ENCODE measurements around the gene CCNJL.
"Not testable (repeated sequence)": the region's sequence is repeated elsewhere in the genome, so short reads cannot be mapped to it uniquely, and the experiment has no call there.

Gene CCNJL, protein sequence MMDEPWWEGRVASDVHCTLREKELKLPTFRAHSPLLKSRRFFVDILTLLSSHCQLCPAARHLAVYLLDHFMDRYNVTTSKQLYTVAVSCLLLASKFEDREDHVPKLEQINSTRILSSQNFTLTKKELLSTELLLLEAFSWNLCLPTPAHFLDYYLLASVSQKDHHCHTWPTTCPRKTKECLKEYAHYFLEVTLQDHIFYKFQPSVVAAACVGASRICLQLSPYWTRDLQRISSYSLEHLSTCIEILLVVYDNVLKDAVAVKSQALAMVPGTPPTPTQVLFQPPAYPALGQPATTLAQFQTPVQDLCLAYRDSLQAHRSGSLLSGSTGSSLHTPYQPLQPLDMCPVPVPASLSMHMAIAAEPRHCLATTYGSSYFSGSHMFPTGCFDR

DNA sequence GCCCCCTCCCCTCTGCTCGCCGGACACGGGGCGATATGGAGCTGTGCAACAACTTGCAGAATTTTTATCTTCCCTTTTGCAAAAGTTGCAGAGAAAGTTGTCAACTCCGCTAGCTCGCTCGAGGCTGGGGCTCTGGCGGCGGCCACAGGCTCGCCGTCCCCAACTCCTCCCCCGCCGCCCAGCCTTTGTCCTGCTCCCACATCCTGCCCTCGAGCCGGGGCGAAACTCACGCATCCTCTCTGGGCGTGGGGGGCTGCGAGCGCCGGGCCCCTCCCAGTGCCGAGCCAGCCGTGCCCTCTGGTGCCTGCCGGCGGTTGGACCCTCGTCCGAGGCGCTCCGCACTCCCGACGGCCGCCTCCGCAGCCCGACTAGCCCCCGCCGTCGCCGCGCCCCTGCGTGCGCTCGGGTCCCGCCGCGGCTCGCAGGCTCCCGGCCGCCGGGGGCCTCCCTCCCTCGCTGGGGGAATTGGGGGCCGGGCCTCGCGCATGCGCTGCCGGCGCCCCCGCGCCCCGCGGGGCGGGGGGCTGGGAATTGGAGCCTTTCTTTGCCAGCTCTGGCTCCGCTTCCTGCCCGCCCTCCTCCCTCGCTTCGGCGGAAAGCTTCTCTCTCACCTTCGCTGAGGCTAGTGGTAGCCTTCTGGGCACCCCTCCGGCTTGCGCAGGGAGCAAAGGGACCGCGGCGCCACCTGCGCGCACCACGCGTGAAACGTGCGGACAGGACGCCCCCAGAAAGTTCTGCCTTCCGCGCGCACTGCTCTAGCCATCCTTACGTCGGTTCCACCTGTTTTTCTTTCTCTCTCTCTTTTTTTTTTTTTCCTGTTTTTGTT lies at the start of gene CCNJL:
TSS of gene CCNJL (minus strand) at position 431 of the 826 bp plus-strand sequence. CDS start 641 bp downstream, outside the sequence.
- no peak for FAIRE-seq

DNA sequence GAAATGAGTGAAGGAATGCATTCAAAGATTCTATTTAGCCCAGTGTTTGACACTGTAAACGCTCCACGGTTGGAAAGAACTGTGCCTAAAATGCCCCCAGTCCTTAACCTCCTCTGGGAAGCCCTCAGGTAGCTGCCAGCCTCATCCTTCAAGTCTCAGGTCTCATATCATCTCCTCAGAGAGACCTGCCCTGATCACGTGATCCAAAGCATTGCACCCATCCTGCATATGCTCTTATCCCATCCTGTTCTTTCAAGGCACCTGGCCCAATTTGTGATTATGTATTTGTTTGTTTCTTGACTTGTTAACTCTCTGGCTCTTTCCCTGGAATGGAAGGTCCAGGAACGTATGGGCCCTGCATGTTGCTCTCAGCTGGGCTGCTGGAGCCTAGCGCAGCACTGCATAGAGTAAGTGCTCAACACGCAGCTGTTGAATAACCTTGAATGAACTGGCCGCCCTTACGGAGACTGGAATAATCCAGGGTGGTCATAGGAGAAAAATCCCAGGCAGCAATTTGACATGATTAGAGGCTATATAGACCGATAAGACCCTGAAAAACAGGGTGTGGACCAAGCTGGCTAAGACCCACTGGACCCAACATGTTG lies 49.4 kb upstream of the CCNJL start:
- no peak for FAIRE-seq

DNA sequence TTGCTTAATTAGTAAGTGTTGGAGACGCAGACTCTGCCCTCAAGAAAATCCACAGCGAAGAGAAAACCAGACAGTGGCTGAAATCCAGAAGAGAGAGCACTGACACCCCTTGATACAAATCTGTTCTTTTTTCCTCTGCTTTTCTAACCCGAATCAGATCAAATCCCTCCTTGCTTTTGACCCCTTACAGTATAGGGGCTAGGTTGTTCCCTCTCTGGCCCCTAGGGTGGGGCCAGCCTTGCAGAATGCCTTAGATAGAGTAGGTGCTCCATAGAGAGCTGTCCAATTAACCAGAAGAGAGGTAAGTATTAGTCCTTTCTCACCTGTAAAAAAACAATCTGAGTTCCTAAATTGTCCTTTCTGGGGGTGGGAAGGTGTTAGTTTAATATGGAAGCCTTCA lies 47.9 kb upstream of the CCNJL start:
- FAIRE-seq, result no peak

DNA sequence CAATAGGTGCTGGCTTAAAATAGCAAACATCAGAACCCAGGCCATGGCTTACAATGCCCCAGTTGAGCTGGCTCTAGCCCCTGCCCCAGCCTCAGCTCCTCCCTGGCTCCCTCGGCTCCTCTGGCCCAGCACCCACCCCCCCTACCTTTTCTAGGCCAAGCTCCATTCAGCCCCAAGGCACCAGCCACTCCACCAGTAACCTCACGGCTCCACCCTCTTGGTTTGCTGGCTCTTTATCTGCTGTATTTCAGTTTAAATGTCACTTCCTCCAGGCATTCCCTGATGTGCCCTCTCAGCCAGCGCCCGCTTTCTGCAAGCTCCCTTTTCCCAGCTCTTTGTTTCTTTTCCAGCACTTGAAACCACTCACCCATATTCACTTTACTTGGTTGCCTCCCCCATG lies 47.5 kb upstream of the CCNJL start:
- no peak for FAIRE-seq

DNA sequence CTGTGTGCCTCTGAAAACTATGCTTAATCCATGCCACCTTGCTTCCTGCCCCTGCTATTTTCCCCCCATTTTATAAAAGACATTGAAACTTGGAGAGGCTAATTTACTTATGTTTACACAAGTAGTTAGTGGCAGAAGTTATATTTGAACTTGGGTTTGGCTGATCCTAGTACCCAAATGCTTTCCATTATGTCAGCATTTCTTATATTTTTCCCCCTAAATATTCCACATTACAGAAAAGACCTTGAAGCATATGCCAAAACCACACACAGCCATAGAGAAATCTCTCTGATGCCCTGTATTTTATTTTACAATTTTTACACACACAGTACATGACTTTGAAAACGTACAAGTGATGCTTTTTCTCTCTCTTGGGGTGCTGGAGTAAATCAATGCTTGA lies 46.9 kb upstream of the CCNJL start:
- FAIRE-seq, result no peak

DNA sequence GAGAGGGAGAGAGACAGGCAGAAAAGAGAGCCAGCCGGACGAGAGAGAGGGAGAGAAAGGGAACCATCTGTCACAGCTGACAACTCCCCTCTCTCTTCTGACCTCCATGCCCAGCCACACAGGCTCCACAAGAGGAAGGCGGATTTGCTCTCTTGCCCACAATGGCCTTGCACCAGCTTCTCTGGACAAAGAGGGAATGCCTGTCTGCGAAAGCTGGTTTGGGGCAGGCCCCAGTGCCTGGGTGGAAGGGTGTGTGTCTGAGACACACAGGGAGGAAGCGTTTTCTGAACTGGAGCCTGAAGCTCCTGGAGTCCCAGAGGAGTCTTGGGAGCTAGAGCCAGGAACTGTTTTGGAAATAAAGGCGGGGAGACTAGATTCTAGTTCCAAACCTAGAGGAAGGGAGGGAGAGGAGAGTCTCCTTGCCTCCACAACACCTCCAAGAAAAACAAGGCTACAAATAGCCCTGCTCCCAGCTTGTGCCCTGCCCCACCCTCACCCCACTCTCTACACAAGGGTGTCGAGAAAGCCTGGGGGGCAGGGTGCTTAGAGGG lies 45.6 kb upstream of the CCNJL start:
- FAIRE-seq, result no peak

DNA sequence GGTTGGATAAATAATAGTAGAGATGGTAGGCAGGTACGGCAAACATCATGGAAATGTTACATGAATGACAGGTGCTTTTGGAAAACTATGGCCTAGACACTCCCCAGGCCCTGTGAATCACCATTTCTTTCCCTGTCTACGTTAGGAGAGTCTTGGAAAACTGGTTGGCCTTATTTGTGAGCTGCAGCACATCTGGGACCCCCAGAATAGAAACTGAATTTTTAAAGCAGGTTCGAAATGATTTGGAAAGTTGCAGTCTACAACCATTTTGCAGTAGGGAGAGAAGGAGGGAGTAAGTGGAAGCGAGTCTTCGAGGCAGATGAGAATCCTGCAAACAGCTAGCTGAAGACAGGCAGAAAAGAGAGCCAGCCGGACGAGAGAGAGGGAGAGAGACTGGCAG lies 45.0 kb upstream of the CCNJL start:
- FAIRE-seq, result no peak

DNA sequence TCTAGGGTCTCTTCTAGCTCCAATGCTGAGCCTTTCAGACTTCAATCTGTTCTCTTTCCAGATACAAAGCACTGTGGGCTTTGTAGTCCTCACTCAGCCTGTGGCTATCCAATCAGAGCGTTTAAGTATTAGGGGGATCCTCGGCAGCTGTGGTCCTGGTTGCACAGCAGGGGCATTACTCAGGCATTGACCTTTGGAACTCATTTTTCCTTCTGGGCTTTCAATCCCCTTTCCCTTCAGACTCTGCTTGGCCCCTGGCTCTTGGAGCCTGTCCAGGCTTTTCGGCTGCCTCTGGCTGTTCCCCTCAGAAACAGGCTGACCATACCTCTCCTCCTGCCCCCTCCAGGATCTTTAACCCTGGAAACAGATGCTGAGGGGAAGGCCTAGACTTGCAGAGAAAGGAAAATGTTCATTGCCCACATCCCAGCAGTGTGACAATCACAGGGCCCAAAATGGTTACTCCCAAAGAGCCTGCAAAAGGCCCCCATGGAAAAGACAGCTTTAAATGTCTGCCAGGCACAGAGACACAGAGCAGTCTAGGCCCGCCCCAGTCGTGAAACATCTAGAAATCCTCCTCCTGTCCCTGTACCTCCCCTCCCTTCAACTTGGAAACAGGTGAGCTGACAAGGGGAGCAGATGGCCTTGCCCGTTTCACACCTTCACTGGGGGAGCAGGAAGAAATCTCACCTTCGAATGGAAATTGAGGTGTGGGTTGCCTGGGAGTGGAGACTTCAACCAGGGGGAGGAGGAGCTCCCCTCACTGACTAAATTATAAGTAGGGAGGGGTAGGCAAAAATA lies 44.4 kb upstream of the CCNJL start:
- no peak for FAIRE-seq

DNA sequence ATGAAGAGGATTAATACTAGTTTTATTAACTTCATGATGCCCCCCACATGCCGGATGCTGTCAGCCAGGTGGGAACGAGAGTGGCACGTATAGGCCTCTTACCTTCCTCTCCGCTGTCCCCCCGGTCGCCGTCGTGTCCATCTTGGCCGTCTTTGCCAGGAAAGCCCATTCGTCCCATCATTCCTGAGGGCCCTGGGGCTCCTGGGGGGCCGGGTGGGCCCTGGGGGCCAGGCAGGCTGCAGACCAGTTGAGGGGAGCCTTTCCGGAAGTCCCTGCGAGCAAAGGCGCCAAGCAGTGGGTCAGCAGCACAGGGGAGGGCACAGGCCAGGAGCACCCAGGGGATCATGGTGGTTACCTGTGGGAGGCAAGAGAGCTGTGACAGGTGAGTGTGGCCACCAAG lies 42.3 kb upstream of the CCNJL start:
- FAIRE-seq, result no peak

DNA sequence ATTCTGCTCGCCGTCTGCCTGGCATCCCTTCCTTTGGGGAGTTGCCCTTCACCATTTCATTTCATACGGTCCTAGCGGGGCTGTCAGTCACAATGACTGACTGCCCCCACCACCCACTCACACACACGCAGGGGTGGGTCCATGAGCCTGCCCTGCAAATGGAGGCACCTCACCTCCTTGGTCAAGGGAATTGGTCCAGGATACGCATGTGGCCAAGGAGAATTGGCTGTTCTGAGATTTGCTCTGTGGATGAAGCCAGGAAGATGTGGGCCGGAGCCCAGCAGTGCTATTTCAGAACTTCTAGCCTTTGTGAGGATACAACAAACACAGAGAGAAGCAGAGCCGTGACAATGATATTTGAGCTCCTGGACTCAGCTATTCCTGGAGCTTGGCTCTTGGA lies 41.0 kb upstream of the CCNJL start:
- FAIRE-seq, result no peak

DNA sequence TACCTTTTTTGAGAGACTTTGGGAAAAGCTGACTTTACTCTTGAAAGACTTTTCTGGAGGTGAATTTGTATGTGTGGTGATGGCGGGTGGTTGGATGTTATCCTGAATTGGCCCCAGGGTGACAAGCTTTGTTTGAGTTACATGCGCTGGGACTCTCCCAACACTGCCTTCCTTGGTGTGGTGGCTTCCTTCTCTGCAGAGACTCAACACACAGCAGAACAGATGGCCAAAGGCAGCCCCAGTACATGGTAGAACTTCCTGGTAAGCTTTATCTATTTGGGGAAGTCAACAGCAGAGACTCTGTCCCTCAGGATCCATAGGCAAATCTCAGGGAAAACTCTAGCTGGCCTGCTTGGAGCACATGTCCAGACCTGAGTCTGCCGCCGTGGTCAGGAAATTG lies 39.9 kb upstream of the CCNJL start:
- FAIRE-seq, result no peak

DNA sequence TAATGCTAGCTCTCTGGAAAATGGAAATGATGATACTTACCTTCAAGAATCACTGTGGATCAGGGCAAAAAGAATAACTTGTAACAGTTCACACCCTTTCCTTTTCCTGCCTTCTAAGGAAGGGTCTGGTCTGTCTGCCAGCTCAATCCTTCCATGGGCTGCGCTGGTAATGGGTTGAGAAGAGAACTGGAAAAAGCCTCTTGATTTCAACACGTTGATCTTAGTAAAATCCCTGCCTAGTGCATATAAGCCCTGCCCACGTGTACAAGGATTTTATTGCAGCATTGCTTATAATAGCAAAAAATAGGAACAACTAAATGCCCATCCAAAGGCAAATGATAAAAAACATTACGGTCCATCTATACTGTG lies 37.6 kb upstream of the CCNJL start:
- no peak for FAIRE-seq

DNA sequence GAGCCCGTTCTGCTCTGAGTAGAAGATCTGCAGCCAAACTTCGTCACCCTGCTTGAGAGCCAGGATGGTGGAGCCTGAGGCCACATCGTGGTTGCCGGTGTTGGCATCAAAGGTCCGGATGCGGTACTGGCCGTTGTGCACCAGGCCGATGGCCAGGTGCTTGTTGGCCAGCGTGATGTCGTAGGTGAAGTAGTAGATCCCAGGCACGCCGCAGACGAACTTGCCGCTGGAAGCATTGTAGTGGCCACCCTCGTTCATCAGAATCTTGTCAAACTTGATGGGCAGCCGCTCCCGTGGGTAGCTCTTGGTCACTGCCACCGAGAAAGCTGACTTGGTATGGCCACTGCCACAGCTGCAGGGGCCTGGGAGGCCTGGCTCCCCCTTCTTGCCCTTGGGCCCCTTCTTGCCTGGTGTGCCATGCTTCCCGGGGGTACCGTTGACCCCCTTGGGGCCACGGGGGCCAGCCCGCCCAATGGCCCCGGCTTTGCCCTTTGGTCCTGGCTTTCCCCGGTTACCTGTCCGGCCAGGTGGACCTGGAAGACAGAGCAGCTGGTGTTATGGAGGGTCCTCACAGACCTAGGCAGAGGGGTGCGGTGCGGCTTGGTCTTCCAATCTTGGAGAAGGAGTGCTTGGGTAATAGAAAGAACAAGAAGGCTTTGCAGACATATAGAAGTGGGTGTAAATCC lies 37.0 kb upstream of the CCNJL start:
- no peak for FAIRE-seq

DNA sequence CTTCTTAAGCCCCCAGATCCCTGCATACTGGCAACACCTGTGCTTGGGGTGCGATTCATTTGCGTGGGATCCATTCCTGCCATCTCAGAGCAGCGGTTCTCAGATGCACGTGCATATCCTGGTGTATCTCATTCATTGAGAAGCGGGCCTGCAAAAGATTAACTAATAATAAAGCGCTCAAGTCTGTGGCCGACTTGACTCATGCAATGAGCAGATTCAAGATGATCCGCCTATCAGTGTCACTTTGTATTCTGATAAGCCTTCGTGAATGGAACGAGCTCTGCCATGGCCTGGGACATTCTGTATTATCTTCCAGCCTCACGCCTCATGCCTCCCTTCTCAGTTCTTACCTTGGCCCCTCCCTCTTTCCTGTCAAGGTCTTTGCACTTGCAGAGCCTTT lies 35.7 kb upstream of the CCNJL start:
- FAIRE-seq, result no peak

DNA sequence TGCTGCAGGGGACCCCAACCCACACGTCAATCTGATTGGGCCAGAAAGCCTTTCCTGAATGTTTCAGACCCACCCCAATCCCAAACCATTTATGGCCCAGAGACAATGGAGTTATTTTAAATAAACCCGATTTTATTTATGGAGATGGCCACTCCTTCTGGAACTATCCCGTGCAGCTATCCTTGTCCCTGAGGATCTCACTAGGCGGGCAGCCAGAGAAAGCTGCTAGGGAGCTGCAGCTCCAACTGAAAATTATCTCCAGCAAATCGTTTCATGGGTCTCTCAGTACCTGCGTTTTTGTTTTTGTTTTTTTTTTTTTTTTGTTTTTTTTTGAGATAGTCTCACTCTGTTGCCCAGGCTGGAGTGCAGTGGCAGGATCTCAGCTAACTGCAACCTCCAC lies 35.1 kb upstream of the CCNJL start:
- no peak for FAIRE-seq

DNA sequence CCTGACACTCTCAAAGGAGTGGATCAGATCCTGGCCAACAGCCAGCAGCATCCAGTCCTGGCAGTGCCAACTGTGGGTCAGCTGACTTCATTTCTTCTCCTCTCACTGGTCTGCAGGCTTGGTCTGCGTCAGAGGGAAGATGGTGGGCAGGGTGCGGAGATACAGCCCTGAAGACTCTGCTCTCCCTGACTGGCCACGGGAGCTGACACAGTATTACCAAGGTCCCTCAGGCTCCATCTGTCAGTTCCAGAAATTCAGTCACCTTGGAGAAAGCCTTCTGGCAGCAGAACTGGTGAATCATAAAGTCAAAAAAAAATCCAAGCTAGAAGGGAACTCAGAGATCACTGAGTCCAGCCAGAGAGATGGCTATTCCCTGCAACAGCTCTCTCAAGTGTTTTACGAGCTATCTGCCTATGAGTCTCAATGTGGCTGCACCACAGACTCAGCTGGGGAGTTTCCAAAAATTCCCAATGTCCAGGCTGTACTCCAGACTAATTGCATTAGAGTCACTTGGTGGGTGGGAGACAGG lies 30.1 kb upstream of the CCNJL start:
- FAIRE-seq, result no peak

DNA sequence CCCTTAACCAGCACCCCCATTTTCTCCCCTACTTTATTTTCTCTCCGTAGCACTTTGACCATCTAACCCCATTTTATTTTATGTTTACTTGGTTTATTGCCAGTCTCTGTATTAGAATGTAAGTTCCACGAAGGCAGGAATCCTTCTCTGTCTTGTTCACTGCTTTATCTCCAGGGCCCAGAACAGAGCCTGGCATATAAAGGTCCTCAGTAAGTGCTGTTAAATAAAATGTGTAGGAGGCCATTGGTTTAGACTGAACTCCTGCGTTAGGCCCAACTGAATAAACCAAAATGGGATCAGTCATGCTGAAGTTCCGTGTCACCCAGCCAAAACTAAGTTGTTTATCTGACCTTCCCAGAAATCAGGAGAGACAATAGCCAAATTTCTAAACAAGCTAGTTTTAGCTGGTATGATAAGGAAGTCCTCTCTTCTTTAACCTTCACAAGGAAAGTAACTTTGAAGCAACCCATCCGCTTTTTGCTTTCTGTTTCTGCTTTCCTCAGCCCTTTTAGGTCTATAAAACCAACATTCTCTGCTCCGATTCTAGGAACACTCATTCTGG lies 29.0 kb upstream of the CCNJL start:
- no peak for FAIRE-seq

DNA sequence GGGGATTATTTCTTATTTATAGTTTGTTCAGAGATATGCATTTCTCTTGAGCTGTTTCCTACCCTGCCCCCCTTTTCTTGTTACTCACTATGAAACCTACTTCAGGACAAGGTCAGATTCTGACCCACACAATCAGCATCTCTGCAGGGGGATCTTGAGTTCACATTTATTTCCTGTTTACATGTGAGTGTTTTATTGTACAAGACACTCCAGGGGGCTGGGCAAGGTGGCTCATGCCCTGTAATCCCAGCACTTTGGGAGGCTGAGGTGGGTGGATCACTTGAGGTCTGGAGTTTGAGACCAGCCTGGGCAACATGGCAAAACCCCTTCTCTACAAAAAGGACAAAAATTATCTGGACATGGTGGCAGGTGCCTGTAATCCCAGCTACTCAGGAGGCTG lies 28.1 kb upstream of the CCNJL start:
- not testable (repeated sequence) for FAIRE-seq

DNA sequence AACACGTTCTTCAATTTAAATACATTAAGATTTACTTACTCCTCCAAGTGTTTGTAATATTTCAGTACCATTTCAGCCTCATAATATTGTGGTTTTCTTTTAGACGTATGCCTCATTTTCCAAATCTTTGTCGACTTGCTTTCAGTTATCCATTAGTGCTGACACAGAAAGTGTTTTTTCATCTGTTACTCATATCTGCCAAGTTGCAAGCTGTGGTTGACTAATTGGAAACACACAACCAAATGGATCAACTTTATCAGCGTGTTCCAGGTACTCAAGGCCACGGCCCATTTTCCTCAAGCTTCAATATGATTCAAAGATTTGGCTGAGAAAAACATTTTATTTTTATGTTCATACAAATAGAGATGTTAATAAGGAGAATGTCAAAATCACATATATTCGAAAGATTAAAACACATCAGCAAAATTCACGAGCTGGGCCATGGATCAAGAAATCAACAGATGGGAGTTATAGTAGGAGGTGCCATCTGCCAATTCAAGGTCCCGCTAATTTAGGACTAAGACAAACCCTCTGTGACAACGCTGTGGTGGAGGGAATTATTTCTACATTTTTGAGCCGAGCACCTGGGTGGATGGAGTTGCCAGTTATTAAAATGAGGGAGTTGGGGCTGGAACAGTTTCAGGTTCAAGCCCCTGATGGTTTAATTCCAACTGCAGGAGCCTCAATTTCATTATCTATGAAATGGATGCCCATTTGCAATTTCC lies 27.2 kb upstream of the CCNJL start:
- no peak for FAIRE-seq

DNA sequence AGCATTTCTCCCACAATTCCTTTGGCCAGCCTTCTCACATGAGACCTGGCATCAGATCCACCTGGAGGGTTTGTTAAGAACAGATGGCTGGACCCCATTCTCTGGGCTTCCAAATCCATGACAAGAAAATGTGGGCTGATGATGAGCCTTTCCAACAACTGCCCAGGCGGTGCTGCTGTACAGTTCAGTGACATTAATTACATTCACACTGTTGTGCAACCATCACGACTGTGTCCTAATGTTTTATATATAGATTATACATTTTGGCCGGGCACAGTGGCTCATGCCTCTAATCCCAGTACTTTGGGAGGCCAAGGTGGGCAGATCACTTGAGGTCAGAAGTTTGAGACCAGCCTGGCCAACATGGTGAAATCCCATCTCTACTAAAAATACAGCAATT lies 22.4 kb upstream of the CCNJL start:
- not testable (repeated sequence) for FAIRE-seq

DNA sequence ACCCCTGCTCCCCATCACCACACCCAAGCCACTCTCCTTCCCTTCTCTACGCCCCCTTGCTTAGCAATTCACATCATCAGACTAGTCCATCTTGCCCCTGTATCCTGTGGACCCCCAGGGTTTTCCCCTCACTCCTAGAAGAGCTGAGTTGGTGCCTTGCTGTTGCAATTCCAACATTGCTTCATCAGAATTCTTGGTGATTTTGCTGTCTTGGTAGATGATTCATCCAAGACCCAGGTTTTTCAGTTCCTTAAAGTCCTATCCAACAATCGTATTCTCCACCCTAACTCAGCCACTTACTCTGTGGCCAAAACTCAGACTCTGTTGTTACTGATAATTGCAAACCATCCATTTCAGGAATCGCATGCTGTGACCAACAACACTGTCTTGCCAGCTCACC lies 21.4 kb upstream of the CCNJL start:
- no peak for FAIRE-seq

All from endometrium (tissue), 2 donors.